GM19238 (cell line): ENCODE measurements around the gene TMEM140.

Experiments
- DNase-seq: peaks from one replicate; pipeline ENCODE4 v3.0.0; 2011; ENCODE audit warnings: low spot score; ENCODE audit not compliant: insufficient read length

Gene TMEM140

DNA sequence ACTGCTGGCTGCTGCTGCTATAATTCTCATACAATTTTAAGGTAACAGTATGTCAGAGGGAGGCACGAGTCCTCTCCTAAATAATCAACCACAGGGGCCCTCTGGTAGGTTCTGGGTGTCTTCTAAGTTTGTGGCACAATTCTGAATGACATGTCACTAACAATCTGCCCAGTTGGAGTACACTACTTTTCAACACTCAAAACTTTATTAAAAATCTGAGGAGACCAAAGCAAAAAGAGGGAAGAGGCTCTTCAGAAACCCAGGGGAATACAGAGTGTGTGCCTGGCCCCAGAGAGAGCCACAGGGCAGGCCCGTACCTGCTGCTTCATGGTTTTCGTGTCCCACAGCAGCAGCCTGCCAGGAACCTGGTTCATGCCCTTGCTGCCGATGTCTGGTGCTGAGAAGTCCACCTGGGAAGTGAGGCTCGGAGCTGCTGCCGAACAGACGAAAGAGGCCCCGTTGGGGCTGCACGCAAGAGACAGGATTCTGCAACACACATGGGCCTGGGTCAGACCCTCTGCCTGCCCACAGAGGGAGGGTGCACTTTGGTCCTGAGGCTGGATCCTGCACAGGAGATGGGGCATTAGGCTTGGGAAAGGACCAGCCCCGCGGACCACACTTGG lies 45.2 kb downstream of the TMEM140 start:
- no peak for DNase-seq

GRCh38 chr7:135193615-135194081 lies 45.8 kb downstream of the TMEM140 start:
- no peak for DNase-seq

GRCh38 chr7:135194494-135195095 lies 46.7 kb downstream of the TMEM140 start:
- no peak for DNase-seq

DNA sequence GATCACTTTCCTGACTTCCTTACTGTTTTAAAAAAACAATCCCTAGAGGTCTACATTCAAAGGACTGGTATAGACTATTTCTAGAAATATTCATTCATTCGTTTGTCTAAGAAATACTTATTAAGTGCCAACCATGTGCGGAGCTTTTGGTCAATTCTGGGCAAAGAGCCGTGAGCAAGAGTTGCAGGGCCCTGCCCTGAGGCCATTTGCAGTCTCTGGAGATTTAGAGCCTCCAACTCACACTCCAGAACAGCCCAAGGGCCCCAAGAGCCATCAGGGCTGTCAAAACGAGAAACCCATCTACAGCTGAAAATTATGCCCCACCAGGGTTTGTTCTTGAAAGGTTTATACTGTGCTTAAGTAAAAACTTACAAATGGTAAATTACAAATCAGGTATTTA lies 47.3 kb downstream of the TMEM140 start:
- DNase-seq, result no peak

GRCh38 chr7:135195968-135196629 lies 48.2 kb downstream of the TMEM140 start:
- DNase-seq, result no peak

- no peak for DNase-seq
Measured at GRCh38 chr7:135197343-135197742, 49.5 kb downstream of the TMEM140 start.

GRCh38 chr7:135197906-135198655 lies 50.2 kb downstream of the TMEM140 start:
- no peak for DNase-seq

DNA sequence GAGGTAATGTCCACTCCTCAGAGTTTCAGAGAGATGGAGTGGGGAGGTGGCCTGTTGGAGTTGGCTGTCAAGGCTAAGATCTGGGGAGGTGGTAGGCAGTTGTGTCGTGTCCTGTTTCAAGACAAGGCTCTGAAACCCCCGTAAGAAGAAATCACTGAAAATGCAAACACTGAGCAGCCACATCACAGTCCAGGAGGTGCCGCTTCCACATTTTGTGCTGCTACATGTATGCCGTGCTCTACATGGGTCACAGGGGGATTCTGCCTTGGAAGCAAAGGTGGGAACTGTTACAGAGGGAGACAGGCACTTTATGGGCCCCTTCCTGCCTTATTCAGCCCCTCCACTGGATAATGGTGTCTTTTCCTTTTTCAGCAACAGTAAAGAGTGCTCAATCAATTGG lies 51.6 kb downstream of the TMEM140 start:
- DNase-seq, result no peak

GRCh38 chr7:135200821-135201331 lies 53.0 kb downstream of the TMEM140 start:
- DNase-seq, result no peak

DNA sequence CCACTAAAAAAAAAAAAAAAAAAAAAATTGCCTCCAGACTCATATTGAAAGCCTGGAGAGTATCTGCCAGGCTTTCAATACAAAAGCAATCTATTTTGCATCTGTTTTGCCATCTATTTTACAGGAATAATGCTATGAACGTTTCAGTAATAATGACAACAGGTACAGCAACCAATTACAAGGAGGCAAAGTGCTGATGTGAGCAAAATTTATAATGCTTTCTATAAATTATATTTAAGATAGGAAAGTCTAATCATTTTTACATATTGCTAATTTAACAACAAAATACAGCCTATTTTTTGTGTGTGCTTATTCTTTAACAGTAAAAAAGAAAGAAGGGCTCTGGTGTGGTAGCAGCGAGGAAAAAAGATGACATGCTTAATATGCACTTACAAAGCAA lies 53.5 kb downstream of the TMEM140 start:
- DNase-seq, result no peak

DNA sequence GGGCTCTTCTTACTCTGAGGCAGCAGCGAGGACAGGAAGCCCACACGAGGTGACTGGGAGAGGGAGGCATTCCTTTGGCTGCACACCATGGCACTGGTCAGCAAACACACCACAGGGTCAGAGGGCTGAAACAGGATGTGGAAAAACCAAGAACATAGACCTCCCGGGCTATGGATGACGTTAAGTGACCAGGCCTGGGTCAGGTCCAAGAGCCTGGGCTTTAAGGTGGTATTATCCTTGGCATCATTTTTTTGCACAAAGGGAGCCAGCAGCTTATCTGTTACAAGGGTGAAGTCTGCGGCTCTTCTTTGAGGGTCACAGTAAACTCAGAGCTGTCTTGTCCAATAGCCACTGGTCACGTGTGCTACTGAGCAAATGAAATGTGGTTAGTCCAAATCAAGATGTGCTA lies 56.5 kb downstream of the TMEM140 start:
- no peak for DNase-seq

GRCh38 chr7:135204876-135205275 lies 57.0 kb downstream of the TMEM140 start:
- DNase-seq, result no peak

DNA sequence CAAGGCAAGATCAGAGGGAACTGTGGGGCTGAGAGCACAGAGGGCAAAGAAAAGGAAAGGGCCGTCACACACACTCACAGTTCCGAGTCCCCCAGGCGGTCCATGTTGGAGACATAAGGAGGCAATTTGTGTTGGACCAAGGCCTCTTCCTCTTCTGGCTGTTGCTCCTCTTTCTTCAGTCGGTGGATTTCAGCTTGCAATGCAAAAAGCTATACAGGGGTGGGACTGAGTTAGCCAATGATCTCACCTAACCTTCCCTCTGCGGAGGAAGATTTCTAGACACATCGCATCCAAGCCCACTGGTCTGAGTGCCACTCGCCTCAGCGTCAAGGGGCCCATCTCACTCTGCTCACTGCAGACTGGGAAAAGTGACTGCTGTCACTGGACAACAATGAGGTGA lies 58.0 kb downstream of the TMEM140 start:
- DNase-seq, result no peak

DNA sequence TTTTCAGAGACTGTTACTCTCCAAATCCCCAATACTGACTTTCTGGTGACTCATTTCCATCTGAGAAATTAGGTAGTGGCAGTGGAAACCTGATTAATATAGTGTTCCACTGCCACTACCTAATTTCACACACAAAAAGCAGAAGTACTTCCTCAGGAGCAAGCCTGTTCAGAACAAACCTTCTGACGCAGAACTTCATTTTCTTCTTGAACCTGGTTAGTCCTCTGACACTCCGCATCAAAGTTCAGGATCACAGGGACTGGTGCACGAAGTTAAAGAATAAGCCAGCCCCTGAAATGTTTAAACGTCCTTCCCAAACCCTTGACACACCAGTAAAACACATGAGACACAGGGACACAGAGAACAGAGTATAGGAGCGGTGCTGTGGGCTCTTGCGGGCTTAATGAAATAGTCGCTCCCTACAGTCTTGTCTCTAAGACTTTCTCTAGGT lies 59.1 kb downstream of the TMEM140 start:
- DNase-seq, result peak; percentile 43

DNA sequence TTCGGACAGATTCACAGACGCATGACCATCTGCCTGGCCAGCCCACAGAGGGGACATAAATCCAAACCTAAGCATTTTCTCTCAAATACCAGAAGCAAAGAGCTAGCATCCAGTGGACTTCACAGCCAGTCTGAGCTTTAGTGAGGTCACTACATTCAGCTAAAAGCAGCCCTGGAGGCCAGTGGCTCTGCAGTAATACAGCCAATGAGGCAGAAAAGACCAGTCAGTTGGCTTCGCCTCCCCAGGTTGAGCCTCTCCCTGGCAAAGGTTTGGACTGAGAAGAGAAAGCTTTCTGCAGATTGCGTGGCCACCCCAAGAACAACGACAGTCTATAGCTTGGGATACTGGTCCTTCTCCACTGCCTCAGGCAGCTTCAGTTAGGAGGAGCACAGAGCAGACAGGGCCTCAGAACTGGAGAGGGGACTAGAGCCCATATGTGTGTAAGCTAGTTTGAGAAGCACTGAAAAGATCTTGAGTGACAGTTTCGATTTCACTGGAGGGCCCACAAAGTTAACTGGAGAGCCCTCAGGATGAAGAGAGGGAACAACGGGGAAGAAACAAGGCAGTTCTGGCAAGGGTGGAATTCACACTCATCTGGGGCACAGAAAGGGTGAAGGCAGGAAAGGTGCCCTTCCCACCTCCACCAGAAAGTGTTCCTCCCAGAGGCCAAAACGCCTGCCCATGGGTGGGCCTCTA lies 59.7 kb downstream of the TMEM140 start:
- no peak for DNase-seq

- DNase-seq, result no peak
Measured at GRCh38 chr7:135208102-135208793, 60.4 kb downstream of the TMEM140 start.

DNA sequence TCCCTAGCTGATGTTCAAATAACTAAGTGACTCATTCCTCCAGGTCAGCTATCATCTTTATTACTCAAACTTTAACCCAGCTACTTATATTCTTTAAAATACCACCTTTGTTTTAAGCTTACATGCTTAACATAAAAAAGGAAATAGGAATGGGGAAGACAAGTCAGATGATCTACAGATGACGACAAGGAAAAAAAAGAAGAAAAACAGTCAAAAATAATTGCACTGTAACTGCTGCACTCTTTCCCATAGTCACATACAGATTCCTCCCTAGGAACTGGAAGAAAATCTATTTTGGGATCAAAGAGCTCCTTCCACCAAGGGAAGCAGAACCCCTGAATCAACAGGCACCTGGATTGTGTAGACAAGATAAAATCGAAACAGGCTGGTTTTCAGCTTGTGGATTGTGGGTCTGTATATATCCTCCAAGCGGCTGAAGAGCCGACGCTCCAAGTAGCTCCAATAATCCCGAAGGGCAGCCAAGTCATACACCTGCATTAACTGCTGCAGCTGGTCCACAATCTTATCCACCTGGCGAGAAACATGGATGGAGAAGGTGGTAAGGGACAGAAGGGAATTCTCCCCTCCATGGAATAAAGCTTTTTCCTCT lies 61.5 kb downstream of the TMEM140 start:
- DNase-seq, result no peak

- DNase-seq, result no peak
Measured at GRCh38 chr7:135210888-135211178, 63.0 kb downstream of the TMEM140 start.

DNA sequence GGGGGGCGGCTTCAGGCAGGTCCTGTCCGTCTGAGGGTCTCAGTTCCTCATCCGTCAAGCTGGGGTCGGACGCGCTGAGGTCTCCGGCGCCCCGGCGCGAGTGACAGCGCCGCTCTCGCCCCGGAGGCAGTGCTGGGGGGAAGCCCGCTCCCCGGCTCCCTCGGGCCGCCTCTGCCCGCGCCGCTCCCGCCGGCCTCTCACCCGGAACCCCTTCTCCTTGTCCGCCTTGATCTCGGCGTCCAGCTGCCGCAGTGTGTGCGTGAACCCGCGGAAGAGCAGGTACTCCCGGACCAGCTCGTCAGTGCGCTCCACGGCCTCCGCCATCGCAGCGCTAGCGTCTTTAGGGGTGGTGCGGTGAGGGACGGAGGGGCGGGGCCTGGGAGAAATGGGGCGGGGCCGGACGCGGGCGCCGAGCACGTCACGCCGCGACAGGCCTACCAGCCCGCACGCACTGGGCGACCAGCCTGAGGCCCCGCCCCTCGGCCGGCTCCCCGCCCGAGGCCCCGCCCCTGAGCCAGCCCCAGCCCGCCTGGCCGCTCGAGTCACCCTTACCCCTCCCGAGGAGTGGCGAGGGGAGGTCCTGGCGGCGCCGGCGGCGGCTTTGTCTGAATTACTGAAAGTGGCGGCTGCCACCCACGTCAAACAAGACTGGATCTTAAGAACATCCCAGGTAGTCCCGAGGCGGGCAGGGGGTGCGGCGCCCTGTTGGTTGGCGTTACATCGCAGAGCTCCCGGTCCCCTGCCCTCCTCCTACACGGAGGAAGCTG lies 63.5 kb downstream of the TMEM140 start, which contains the start of gene WDR91:
Gene WDR91, minus strand, starts transcription at position 348 of the 767 bp plus-strand sequence. Its CDS starts 24 bp downstream, at position 324.
- DNase-seq, result peak; percentile 97
